ENCODE measurements around the gene NUAK2. TPM values are rescaled to one million over a fixed set of nuclear protein-coding genes. Genes with fewer than 3 reads are reported as not detected.

Gene NUAK2
- total RNA-seq, 4 donors from 2014 or later: 16.2 to 41.2 (median 30.2) TPM

GRCh38 chr1:205344066-205344928, 22.8 kb upstream of the NUAK2 start:
- no peak for TF ChIP-seq POLR2AphosphoS5 (IDR thresholded peaks at IDR 0.05)
- no peak for TF ChIP-seq CTCF (IDR thresholded peaks at IDR 0.05)
- no peak for TF ChIP-seq EP300 (IDR thresholded peaks at IDR 0.05)
- TF ChIP-seq POLR2A (IDR thresholded peaks at IDR 0.05): no peak
- Histone ChIP-seq H3K4me3 (peak overlapping the region; percentile 44), H3K27me3 (peaks cover 54% of the 10 kb centered on the region), H3K36me3 (no peaks in the 10 kb centered on the region), H3K27ac (no peak overlapping the region), H3K9me3 (no peaks in the 10 kb centered on the region), H3K4me1 (peaks cover 21% of the 10 kb centered on the region)
- 40% methylated on average over 11 of the region's 59 CpGs for WGBS
- no peak for DNase-seq (ENCODE audit: low spot score in 2 of 2)

GRCh38 chr1:205343431-205344065, 22.0 kb upstream of the NUAK2 start:
- Histone ChIP-seq H3K4me1 (peaks cover 21% of the 10 kb centered on the region), H3K27ac (no peak overlapping the region), H3K4me3 (peak overlapping the region; percentile 44), H3K9me3 (no peaks in the 10 kb centered on the region), H3K36me3 (no peaks in the 10 kb centered on the region), H3K27me3 (peaks cover 50% of the 10 kb centered on the region)
- 29% methylated on average over 8 of the region's 63 CpGs for WGBS
- DNase-seq (ENCODE audit: low spot score in 2 of 2): no peak
- TF ChIP-seq POLR2A (IDR thresholded peaks at IDR 0.05): no peak
- no peak for TF ChIP-seq EP300 (IDR thresholded peaks at IDR 0.05)
- TF ChIP-seq POLR2AphosphoS5 (IDR thresholded peaks at IDR 0.05): no peak
- no peak for TF ChIP-seq CTCF (IDR thresholded peaks at IDR 0.05)

- peaks cover 21% of the 10 kb centered on the region for H3K4me1 ChIP-seq
- peaks cover 50% of the 10 kb centered on the region for H3K27me3 ChIP-seq
- no peak for TF ChIP-seq EP300 (IDR thresholded peaks at IDR 0.05)
- TF ChIP-seq POLR2A (IDR thresholded peaks at IDR 0.05): no peak
- TF ChIP-seq CTCF (IDR thresholded peaks at IDR 0.05): no peak
- TF ChIP-seq POLR2AphosphoS5 (IDR thresholded peaks at IDR 0.05): no peak
- H3K4me3 ChIP-seq: no peak overlapping the region
- H3K36me3 ChIP-seq: no peaks in the 10 kb centered on the region
- 57% methylated on average over 3 of the region's 12 CpGs for WGBS
- DNase-seq (ENCODE audit: low spot score in 2 of 2): no peak
- H3K9me3 ChIP-seq: no peaks in the 10 kb centered on the region
- no peak overlapping the region for H3K27ac ChIP-seq
Observed at GRCh38 chr1:205342986-205343385, 21.4 kb upstream of the NUAK2 start.

- H3K4me3 ChIP-seq: no peak overlapping the region
- DNase-seq (ENCODE audit: low spot score in 2 of 2): no peak
- H3K36me3 ChIP-seq: no peaks in the 10 kb centered on the region
- peaks cover 21% of the 10 kb centered on the region for H3K4me1 ChIP-seq
- TF ChIP-seq POLR2A (IDR thresholded peaks at IDR 0.05) (no peak), CTCF (IDR thresholded peaks at IDR 0.05) (no peak), EP300 (IDR thresholded peaks at IDR 0.05) (no peak), POLR2AphosphoS5 (IDR thresholded peaks at IDR 0.05) (no peak)
- H3K27ac ChIP-seq: no peak overlapping the region
- WGBS: 100% methylated on average over 1 of the region's 1 CpG
- no peaks in the 10 kb centered on the region for H3K9me3 ChIP-seq
- H3K27me3 ChIP-seq: peaks cover 29% of the 10 kb centered on the region
Observed at GRCh38 chr1:205340676-205341075, 19.1 kb upstream of the NUAK2 start.

DNA sequence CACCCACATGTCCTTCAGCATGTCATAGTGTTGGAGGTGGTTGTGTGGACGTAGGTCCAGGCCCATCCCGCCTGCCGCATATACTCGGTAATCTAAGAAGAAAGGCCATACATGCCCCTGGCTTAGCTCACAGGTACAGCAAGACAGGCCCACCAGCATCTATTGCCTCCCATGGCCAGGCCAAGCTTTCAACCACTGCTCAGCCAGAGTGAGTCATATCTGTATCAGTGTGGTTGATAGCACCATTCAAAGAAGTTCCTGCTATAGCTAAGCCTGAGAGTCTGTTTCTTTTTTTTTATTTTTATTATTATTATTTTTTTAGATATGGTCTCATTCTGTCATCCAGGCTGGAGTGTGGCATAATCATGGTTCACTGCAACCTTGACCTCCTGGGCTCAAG, 18.2 kb upstream of the NUAK2 start:
- Histone ChIP-seq H3K4me1 (peaks cover 21% of the 10 kb centered on the region), H3K4me3 (no peak overlapping the region), H3K27ac (no peak overlapping the region), H3K27me3 (peaks cover 22% of the 10 kb centered on the region), H3K36me3 (no peaks in the 10 kb centered on the region), H3K9me3 (no peaks in the 10 kb centered on the region)
- no peak for DNase-seq (ENCODE audit: low spot score in 2 of 2)
- TF ChIP-seq POLR2A (IDR thresholded peaks at IDR 0.05): no peak
- WGBS: 97% methylated on average over 4 of the region's 4 CpGs

Measured in suprapubic skin (tissue), 4 donors.